Coronary artery (tissue), 2 donors: ENCODE measurements around the gene BCL7C.
A peak's percentile ranks its signal among the peaks of the same experiment; 100 is the strongest.

Source experiments
- DNase-seq: peaks from one replicate; pipeline ENCODE4 v3.0.0-alpha.2; 2017; ENCODE audit warnings: low spot score
- H3K27ac ChIP-seq, 2 donors: fragments of 200-600 bp; sonication (generic); one replicate each; pipeline ENCODE4 v1.5.1; 2016 to 2019
- H3K4me3 ChIP-seq: fragments of 200-600 bp; sonication (generic); 2 replicates; pipeline ENCODE4 v1.5.1; 2016; ENCODE audit warnings: mild to moderate bottlenecking, moderate library complexity
- TF ChIP-seq, protein P1 (sequence below): fragments of 200-600 bp; sonication (generic); IDR thresholded peaks from one replicate; pipeline ENCODE4 v1.5.1; 2019; ENCODE audit warnings: antibody characterized with exemption

BCL7C gene

DNA sequence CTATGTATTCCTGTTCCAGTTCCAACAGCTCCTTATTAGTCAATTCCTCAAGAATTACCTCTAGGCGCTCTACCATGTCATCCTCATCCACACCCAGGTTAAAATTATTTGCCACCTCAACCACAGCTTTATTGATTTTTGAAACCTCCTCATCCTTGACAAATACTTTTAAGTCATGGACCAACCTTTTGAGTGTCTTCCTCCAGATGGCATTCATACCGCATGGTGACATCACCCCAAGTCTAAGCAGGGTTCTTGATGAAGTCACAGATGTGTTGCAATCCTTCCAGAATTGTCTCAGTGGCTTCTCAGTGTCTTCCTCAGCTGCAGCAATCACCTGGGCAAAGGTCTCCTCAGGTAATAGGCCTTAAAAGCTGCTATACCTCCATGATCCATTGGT, 40.1 kb downstream of the BCL7C start:
- H3K4me3 ChIP-seq, result no peak overlapping the region
- H3K27ac ChIP-seq, result peak overlapping the region in 1 of 2 donors; percentile 77
- DNase-seq, result no peak
- TF ChIP-seq, protein P1, sequence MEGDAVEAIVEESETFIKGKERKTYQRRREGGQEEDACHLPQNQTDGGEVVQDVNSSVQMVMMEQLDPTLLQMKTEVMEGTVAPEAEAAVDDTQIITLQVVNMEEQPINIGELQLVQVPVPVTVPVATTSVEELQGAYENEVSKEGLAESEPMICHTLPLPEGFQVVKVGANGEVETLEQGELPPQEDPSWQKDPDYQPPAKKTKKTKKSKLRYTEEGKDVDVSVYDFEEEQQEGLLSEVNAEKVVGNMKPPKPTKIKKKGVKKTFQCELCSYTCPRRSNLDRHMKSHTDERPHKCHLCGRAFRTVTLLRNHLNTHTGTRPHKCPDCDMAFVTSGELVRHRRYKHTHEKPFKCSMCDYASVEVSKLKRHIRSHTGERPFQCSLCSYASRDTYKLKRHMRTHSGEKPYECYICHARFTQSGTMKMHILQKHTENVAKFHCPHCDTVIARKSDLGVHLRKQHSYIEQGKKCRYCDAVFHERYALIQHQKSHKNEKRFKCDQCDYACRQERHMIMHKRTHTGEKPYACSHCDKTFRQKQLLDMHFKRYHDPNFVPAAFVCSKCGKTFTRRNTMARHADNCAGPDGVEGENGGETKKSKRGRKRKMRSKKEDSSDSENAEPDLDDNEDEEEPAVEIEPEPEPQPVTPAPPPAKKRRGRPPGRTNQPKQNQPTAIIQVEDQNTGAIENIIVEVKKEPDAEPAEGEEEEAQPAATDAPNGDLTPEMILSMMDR, result no peak

DNA sequence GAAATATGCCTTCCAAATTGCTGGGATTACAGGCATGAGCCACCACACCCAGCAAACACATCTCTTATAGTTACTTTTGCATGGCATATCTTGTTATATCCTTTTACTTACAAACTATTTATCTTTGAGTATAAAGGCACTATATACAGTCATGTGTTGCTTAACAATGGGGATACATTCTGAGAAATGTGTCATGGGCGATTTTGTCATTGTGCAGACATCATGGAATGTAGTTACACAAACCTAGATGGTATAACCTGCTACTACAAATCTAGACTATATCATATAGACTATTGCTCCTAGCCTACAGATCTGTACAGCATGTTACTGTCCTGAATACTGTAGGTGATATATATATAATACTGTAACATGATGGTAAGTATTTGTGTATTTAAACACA, 43.6 kb downstream of the BCL7C start:
- DNase-seq, result no peak
- H3K4me3 ChIP-seq, result no peak overlapping the region
- no peak overlapping the region for H3K27ac ChIP-seq
- TF ChIP-seq, protein P1, result no peak

GRCh38 chr16:30846649-30847402, 47.1 kb downstream of the BCL7C start:
- TF ChIP-seq, protein P1, result no peak
- no peak overlapping the region for H3K4me3 ChIP-seq
- no peak for DNase-seq
- H3K27ac ChIP-seq, result no peak overlapping the region

GRCh38 chr16:30844671-30845449, 49.0 kb downstream of the BCL7C start:
- peak overlapping the region in 1 of 2 donors; percentile 26 for H3K27ac ChIP-seq
- peak overlapping the region; percentile 52 for H3K4me3 ChIP-seq
- DNase-seq, result no peak
- TF ChIP-seq, protein P1, result peak; percentile 91

DNA sequence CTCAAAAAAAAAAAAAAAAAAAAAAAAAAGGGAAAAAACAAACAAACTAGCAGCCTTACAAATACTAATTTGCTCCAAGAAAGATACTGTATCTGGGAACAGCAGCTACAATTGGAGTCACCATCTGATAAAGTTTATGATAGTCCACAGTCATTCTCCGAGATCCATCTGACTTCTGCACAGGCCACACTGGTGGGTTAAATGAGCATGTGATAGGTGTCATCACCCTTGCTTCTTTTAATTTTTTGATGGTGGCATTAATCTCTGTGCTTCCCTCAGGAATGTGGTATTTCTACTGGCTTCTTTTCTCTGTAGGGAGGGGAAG, 49.6 kb downstream of the BCL7C start:
- DNase-seq, result no peak
- Histone ChIP-seq H3K4me3 (no peak overlapping the region), H3K27ac (no peak overlapping the region)
- TF ChIP-seq, protein P1, result no peak

GRCh38 chr16:30843501-30843900, 50.4 kb downstream of the BCL7C start:
- DNase-seq, result no peak
- TF ChIP-seq, protein P1, result no peak
- Histone ChIP-seq H3K4me3 (no peak overlapping the region), H3K27ac (no peak overlapping the region)

- TF ChIP-seq, protein P1, result no peak
- H3K4me3 ChIP-seq, result no peak overlapping the region
- DNase-seq, result no peak
- H3K27ac ChIP-seq, result no peak overlapping the region
Observed at GRCh38 chr16:30842971-30843370, 50.9 kb downstream of the BCL7C start.
